Measurements from ENCODE around the gene HRCT1.

DNA sequence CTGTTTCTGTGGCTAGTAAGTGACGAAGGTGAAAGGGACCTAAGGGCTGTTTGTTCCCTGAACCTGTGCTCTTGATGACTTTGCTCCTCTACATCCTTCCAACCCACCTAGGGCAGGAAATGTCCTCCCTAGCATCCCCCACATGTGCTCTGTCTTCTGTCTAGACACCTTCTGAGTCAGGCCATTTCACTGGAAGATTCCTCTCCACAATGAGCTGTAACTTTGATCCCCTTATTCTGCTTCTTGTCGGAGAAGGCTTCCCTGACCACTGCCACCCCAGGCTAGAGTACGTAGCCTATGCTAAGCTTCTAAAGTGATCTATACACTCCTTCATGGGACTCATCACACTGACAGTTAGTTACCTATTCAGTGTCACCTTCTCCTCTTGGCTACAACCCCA is 25.0 kb downstream of the HRCT1 start:
- TF ChIP-seq, protein P1, sequence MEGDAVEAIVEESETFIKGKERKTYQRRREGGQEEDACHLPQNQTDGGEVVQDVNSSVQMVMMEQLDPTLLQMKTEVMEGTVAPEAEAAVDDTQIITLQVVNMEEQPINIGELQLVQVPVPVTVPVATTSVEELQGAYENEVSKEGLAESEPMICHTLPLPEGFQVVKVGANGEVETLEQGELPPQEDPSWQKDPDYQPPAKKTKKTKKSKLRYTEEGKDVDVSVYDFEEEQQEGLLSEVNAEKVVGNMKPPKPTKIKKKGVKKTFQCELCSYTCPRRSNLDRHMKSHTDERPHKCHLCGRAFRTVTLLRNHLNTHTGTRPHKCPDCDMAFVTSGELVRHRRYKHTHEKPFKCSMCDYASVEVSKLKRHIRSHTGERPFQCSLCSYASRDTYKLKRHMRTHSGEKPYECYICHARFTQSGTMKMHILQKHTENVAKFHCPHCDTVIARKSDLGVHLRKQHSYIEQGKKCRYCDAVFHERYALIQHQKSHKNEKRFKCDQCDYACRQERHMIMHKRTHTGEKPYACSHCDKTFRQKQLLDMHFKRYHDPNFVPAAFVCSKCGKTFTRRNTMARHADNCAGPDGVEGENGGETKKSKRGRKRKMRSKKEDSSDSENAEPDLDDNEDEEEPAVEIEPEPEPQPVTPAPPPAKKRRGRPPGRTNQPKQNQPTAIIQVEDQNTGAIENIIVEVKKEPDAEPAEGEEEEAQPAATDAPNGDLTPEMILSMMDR (conservative IDR thresholded peaks at IDR 0.05; ENCODE audit: low read length): no peak
- TF ChIP-seq EZH2phosphoT487 (IDR thresholded peaks at IDR 0.05; ENCODE audit: borderline replicate concordance): no peak
